HG02678 (cell line): ENCODE data around the gene RIC3.

Experiments
- ATAC-seq: cut with Tn5 transposase; IDR thresholded peaks from one replicate; pipeline ENCODE4 v1.9.1; 2021; ENCODE audit warnings: mild to moderate bottlenecking, moderate library complexity; ENCODE audit not compliant: unreplicated experiment

RIC3 gene

GRCh38 chr11:8090756-8091155 is 78.1 kb downstream of the RIC3 start:
- no peak for ATAC-seq

DNA sequence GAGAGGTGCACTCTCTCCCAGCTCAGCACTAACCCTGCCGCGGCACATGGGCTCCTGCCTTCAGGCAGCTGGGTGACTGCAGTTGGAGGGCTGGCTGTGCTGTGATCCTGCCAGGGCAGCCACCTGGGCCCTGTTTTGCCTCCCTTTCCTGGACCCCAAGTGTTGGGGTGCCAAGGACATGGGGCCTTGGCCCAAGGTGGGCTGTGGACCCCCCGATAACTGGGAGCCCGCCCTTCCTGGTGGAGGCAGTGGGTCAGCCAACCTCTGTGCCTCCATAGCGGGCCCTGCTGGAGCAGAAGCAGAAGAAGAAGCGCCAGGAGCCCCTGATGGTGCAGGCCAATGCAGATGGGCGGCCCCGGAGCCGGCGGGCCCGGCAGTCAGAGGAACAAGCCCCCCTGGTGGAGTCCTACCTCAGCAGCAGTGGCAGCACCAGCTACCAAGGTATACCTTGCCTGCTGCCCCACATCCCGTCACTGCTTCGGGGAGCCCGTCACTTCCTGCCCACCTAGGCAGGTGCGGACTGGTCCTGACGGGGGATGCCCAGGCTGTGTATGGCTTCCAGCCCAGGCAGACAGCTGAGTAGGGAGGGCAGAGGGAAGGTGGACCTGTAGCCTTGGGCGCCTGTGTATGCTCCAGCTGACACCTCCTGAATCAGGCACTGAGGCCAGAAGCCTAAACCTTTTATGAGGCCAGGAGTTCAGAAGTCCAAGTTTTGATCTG is 78.9 kb downstream of the RIC3 start:
- ATAC-seq: no peak

DNA sequence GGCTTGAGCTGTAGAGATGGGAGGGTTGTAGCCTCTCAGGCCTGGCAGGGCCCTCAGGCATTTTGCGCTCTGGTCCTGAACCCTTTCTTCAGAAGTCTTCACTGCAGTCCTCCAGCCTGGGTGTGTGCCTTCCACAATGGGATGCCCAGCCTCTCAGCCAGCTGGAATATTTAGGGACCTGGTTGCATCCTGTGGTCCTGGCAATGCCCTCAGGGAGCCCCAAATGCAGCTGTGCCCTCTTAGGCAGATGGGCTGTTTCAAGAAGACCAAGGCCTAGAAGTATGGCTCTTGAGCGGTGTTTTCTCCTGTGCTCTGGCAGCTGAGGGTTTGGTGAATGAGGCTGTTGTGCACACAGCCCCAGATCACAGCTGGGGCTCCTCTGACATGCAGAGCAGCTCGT is 81.1 kb downstream of the RIC3 start:
- ATAC-seq: no peak

- no peak for ATAC-seq
Observed at GRCh38 chr11:8087185-8087584, 81.6 kb downstream of the RIC3 start.

DNA sequence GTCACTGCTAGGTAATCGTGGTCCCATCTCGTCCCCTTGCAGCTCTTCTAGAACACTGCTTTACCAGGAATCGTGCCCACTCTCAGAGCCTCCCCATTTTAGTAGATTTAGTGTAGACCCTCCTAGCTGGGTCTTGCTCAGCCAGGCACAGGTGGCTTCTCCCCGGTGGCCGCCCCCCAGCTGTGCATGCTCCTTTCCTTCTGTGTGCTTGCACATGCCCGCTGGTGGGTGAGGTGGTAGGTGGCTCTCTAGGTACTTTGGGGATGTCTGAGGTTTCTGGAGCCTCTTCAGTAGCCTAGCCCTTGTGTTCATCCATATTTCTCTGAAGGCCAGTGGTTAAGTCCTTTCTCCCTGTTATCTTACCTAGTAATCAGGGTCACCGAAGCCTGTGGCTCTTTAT is 82.3 kb downstream of the RIC3 start:
- no peak for ATAC-seq

DNA sequence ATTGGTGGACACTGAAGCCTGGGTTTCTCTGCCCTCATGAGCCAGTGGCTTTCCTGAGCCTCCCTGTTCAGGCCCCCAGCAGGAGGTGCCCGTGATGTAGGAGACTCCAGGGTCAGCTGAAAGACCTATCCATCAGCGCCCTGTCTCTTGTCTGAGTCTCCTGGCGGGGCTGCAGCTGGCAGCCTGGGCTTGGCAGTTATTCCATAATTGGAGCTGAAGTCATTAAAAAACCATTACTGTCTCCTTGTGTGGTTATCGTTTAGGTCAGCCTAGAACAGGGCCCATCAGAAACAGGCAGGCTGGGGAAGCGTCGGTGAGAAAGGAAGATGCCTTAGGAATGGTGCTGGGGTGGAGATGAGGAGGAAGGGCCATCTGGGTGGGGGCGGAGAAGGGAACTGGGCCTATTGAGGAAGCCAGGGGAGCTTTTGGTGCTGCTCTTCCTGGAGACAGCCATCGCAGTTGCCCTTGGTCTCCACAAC is 82.8 kb downstream of the RIC3 start:
- no peak for ATAC-seq

DNA sequence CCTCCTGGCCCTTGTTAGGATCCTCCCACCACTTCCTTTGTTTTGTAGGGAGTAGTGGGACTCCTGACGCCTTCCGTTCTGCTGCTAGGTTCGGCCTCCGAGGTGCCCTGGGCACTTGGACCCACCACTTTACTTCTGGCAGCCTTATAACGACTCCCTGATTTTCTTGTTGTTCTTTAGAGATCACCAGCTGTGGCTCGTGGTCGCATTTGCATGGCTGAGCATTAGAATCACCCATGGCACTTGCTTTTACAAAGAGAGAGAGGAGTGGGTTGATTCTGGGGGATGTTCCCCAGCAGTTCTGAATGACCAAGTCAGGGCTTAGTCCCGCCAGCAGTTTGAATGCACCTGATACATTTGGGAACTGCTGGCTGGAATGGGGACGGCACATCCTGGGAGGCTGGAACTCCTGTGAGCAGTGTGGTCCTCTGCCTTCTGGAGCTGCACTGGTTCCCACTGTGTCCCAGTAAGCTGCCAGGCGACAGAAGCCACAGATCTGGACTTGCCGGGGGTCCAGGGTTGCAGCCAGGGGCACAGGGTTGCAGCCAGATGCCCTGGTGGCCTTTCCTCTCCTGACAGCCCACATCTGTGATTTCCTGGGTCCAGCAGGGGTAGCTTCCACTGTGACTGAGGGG is 83.7 kb downstream of the RIC3 start:
- no peak for ATAC-seq

GRCh38 chr11:8084352-8084751 is 84.5 kb downstream of the RIC3 start:
- ATAC-seq: no peak

- ATAC-seq: no peak
Observed at GRCh38 chr11:8083871-8084281, 84.9 kb downstream of the RIC3 start.

GRCh38 chr11:8083088-8083395 is 85.8 kb downstream of the RIC3 start:
- ATAC-seq: no peak

DNA sequence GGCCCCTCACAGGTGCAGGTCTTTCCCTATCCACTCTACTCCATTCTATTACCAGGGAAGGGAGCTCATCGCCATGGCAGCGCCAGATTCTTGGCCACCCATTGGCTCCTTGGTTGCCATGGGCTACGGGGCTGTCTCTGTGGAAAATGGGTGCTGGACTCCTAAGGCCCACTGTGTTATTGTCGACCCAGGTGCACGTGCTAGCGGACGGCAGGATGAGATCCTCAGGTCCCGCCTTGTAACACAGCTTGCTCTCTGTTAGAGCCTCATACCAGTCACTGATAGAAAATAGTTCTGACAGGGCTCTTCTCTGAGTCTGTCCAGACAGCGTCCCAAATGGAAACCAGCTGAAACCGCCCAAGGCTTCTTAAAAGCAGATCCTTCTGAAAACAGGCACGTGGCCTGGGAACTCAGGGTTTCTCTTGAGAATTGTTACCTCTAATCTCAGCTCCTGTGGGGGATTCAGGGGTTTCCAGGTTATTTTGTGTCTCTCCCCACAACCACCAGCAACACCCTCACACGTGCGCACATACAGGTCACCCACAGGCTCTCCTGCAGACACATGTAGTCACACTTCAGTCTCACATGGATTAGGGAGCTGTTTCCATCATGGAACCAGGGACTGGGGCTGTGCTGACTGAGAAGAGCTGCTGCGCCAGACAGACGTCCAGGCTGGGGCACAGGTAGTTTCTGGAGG is 86.3 kb downstream of the RIC3 start:
- no peak for ATAC-seq

GRCh38 chr11:8081591-8082250 is 87.1 kb downstream of the RIC3 start:
- no peak for ATAC-seq

DNA sequence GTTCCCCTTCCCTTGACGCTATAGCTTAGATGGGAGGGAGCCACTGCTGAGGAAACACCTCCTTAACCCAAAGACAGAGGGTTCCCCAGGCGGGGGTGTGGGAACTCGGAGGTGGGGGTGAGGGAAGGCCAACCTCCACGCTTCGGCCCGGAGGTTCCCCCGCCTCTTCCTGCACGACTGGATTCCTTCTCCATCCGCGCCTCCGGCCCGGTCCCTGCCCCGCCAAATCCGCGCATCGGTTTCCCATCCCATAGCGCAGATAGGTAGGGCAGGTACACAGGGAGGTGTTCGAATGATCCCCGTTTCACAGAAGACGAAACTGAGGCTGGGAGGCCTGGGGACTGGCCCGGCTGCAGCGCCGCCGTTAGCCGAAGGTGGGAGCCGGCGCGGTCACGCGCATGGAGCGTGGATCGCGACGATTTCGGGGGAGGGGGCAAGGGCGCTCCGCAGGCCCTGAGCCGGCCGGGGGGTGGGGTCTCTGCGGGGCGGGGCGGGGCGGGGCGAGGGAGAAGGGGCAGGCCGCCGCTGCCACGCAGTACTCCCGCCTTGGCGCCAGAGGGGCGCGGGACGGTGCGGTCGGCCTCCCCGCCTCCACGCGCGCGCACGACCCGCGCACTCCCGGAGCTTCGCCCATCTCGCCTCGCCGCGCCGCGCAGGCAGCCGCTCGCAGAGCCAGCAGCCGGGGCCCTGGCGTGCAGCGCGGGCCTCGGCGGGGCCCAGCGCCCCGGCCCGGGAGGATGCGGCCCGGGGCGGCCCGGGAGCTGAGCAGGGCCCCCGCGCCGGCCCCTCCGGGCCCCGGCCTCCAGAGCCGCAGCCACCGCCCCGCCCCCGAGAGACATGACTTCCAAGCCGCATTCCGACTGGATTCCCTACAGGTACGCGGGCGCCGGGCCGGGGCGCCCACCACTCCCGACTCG is 87.9 kb downstream of the RIC3 start, which contains the start of gene TUB:
TSS of gene TUB (plus strand) at position 538 of the 917 bp plus-strand sequence. CDS start at position 838, 300 bp downstream.
- ATAC-seq: no peak

GRCh38 chr11:8080069-8080670 is 88.7 kb downstream of the RIC3 start:
- no peak for ATAC-seq

- no peak for ATAC-seq
Observed at GRCh38 chr11:8079111-8079675, 89.6 kb downstream of the RIC3 start.

GRCh38 chr11:8075119-8075726 is 93.6 kb downstream of the RIC3 start:
- no peak for ATAC-seq

DNA sequence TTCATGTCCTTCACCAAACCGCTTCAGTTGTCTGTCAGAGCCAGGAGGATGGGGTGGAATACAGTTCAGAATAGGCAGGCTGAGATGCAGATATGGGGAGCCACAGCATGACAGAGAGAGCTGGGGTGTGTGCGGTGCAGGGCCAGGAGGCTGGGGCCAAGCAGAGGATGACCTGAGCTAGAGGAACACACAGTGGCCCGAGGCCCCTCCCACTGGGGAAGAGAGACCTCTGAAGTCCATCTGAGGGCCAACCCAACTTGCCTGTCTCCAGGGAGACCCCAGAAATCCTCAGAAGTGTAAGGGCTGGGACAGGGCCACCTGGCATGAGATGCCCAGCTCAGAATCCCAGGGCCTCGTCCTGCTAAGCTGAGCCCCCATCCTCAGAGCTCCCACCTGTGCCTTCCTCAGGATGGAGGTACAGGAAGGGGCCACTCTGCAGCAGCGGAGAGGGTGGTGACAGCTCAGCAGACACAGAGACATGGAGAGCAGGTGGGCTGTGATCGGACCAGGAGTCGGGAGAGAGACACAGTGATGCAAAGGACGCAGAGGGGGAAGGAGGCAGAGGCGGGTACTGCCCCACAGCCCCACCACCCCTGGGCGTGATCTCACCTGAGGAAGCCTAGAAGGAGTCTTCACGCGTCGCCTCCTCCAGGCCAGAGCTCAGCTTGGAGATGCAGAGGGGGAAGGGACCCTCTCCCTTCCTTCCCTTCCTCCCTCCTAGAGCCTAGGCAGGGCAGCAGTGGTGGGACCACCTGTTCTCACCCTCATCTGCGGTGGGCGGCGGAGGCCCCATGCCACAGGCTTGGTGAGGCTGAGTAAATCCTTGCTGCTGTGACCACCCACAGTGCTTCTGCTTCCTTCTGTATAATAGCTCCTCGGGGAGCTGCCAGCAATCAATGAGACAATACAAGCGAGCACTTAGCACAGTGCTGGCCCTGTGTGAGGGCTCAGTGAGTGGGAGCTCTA is 96.9 kb downstream of the RIC3 start:
- ATAC-seq: no peak
